BLaER1 treated with 17β-estradiol and CSF1 and Interleukin-3, amounts not matched to agents 10 nM and 100 nM (cell line): ENCODE results near the gene GAPT.
A peak's percentile ranks its signal among the peaks of the same experiment; 100 is the strongest.

Source experiments
- H3K27ac ChIP-seq, 11 experiments: shearing (Covaris generic); formaldehyde crosslinking; 2 replicates each; pipeline ENCODE4 v1.8.1; 2022
- H3K27me3 ChIP-seq, 11 experiments: shearing (Covaris generic); formaldehyde crosslinking; 2 replicates each; pipeline ENCODE4 v1.8.1; 2022
- H3K36me3 ChIP-seq, 11 experiments: shearing (Covaris generic); formaldehyde crosslinking; 2 replicates each; pipeline ENCODE4 v1.8.1; 2022
- H3K4me1 ChIP-seq, 10 experiments: shearing (Covaris generic); formaldehyde crosslinking; 2 replicates each; pipeline ENCODE4 v1.8.1; 2022
- H3K4me2 ChIP-seq, 11 experiments: shearing (Covaris generic); formaldehyde crosslinking; 2 replicates each; pipeline ENCODE4 v1.8.1; 2022
- H3K4me3 ChIP-seq, 10 experiments: shearing (Covaris generic); formaldehyde crosslinking; 2 replicates each; pipeline ENCODE4 v1.8.1; 2022
- H3K9ac ChIP-seq, 11 experiments: shearing (Covaris generic); formaldehyde crosslinking; 2 replicates each; pipeline ENCODE4 v1.8.1; 2022
- H3K9me3 ChIP-seq, 11 experiments: shearing (Covaris generic); formaldehyde crosslinking; replicated peaks in 1 of 11; 2 replicates each; pipeline ENCODE4 v1.8.1; 2022
- H4K20me1 ChIP-seq, 11 experiments: shearing (Covaris generic); formaldehyde crosslinking; 2 replicates each; pipeline ENCODE4 v1.8.1; 2022
- Cebpa-rat ChIP-seq, 11 experiments: shearing (Covaris generic); IDR thresholded peaks; 2 replicates each; pipeline ENCODE4 v1.8.1; 2022

GAPT gene

GRCh38 chr5:58453306-58453705 lies 37.9 kb upstream of the GAPT start:
- H3K4me2 ChIP-seq = no peak overlapping the region
- H3K27me3 ChIP-seq = peaks cover 2 to 8% (median 6%) of the 10 kb centered on the region in 11 experiments; a peak in 20 of 22 replicates
- H3K4me3 ChIP-seq = no peak overlapping the region
- no peak overlapping the region for H3K27ac ChIP-seq
- H3K9me3 ChIP-seq = no peaks in the 10 kb centered on the region
- H4K20me1 ChIP-seq = peaks cover 0 to 35% (median 10%) of the 10 kb centered on the region in 11 experiments; a peak in 12 of 22 replicates
- H3K4me1 ChIP-seq = peaks cover 0 to 29% (median 4%) of the 10 kb centered on the region in 10 experiments; a peak in 12 of 20 replicates
- H3K36me3 ChIP-seq = peaks cover 46 to 61% (median 54%) of the 10 kb centered on the region in 11 experiments
- H3K9ac ChIP-seq = no peak overlapping the region
- TF ChIP-seq Cebpa-rat (IDR thresholded peaks at IDR 0.05) = no peak

- H3K27ac ChIP-seq = no peak overlapping the region
- peaks cover 4 to 15% (median 14%) of the 10 kb centered on the region in 11 experiments; a peak in 20 of 22 replicates for H3K27me3 ChIP-seq
- H3K4me3 ChIP-seq = no peak overlapping the region
- H3K4me2 ChIP-seq = no peak overlapping the region
- peaks cover 6 to 35% (median 11%) of the 10 kb centered on the region in 10 experiments; a peak in 18 of 20 replicates for H3K4me1 ChIP-seq
- no peak for TF ChIP-seq Cebpa-rat (IDR thresholded peaks at IDR 0.05)
- H3K9ac ChIP-seq = no peak overlapping the region
- H4K20me1 ChIP-seq = peaks cover 0 to 42% (median 17%) of the 10 kb centered on the region in 11 experiments; a peak in 13 of 22 replicates
- peaks cover 46 to 61% (median 54%) of the 10 kb centered on the region in 11 experiments for H3K36me3 ChIP-seq
- no peaks in the 10 kb centered on the region for H3K9me3 ChIP-seq
These were observed 37.2 kb upstream of the GAPT start for GRCh38 chr5:58454025-58454424.

GRCh38 chr5:58455066-58455465 lies 36.2 kb upstream of the GAPT start:
- H3K36me3 ChIP-seq = peaks cover 46 to 61% (median 54%) of the 10 kb centered on the region in 11 experiments
- H3K9ac ChIP-seq = no peak overlapping the region
- peaks cover 8 to 35% (median 12%) of the 10 kb centered on the region in 10 experiments; a peak in 18 of 20 replicates for H3K4me1 ChIP-seq
- peaks cover 0 to 50% (median 17%) of the 10 kb centered on the region in 11 experiments; a peak in 13 of 22 replicates for H4K20me1 ChIP-seq
- peaks cover 4 to 23% (median 21%) of the 10 kb centered on the region in 11 experiments; a peak in 20 of 22 replicates for H3K27me3 ChIP-seq
- no peak overlapping the region for H3K27ac ChIP-seq
- no peaks in the 10 kb centered on the region for H3K9me3 ChIP-seq
- H3K4me3 ChIP-seq = no peak overlapping the region
- H3K4me2 ChIP-seq = 0 out of 22 replicates have a peak overlapping the region, but pooled peaks of 1 of the 11 experiments have one; percentile 2
- TF ChIP-seq Cebpa-rat (IDR thresholded peaks at IDR 0.05) = no peak

- H4K20me1 ChIP-seq = peaks cover 0 to 50% (median 17%) of the 10 kb centered on the region in 11 experiments; a peak in 13 of 22 replicates
These were observed 35.8 kb upstream of the GAPT start for GRCh38 chr5:58455480-58455879.

GRCh38 chr5:58456026-58456425 lies 35.2 kb upstream of the GAPT start:
- peaks cover 8 to 38% (median 14%) of the 10 kb centered on the region in 10 experiments for H3K4me1 ChIP-seq
- H3K9me3 ChIP-seq = no peaks in the 10 kb centered on the region
- no peak for TF ChIP-seq Cebpa-rat (IDR thresholded peaks at IDR 0.05)
- H3K9ac ChIP-seq = no peak overlapping the region
- H3K27ac ChIP-seq = no peak overlapping the region
- H3K4me2 ChIP-seq = peak overlapping the region in 2 of 11 experiments; percentile 77 to 91; a peak in 1 of 22 replicates
- H3K27me3 ChIP-seq = peaks cover 4 to 23% (median 21%) of the 10 kb centered on the region in 11 experiments; a peak in 20 of 22 replicates
- no peak overlapping the region for H3K4me3 ChIP-seq
- peaks cover 0 to 50% (median 17%) of the 10 kb centered on the region in 11 experiments; a peak in 13 of 22 replicates for H4K20me1 ChIP-seq
- peaks cover 46 to 61% (median 54%) of the 10 kb centered on the region in 11 experiments for H3K36me3 ChIP-seq

More at GRCh38 chr5:58455480-58455879, 35.8 kb upstream of the GAPT start:
- H3K4me1 ChIP-seq = peaks cover 8 to 35% (median 12%) of the 10 kb centered on the region in 10 experiments; a peak in 19 of 20 replicates
- H3K9me3 ChIP-seq = no peaks in the 10 kb centered on the region
- H3K9ac ChIP-seq = no peak overlapping the region
- no peak overlapping the region for H3K27ac ChIP-seq
- peaks cover 46 to 61% (median 54%) of the 10 kb centered on the region in 11 experiments for H3K36me3 ChIP-seq
- no peak overlapping the region for H3K4me3 ChIP-seq
- TF ChIP-seq Cebpa-rat (IDR thresholded peaks at IDR 0.05) = no peak
- 0 out of 22 replicates have a peak overlapping the region, but pooled peaks of 2 of the 11 experiments have one; percentile 2 to 5 for H3K4me2 ChIP-seq
- peaks cover 4 to 23% (median 21%) of the 10 kb centered on the region in 11 experiments; a peak in 20 of 22 replicates for H3K27me3 ChIP-seq

GRCh38 chr5:58456486-58456885 lies 34.7 kb upstream of the GAPT start:
- H3K27me3 ChIP-seq = peaks cover 4 to 23% (median 21%) of the 10 kb centered on the region in 11 experiments; a peak in 20 of 22 replicates
- peaks cover 46 to 61% (median 54%) of the 10 kb centered on the region in 11 experiments for H3K36me3 ChIP-seq
- H3K4me1 ChIP-seq = peaks cover 11 to 42% (median 18%) of the 10 kb centered on the region in 10 experiments
- no peaks in the 10 kb centered on the region for H3K9me3 ChIP-seq
- no peak for TF ChIP-seq Cebpa-rat (IDR thresholded peaks at IDR 0.05)
- H4K20me1 ChIP-seq = peaks cover 0 to 50% (median 17%) of the 10 kb centered on the region in 11 experiments; a peak in 13 of 22 replicates
- no peak overlapping the region for H3K4me3 ChIP-seq
- H3K9ac ChIP-seq = no peak overlapping the region
- H3K27ac ChIP-seq = no peak overlapping the region
- H3K4me2 ChIP-seq = peak overlapping the region in 2 of 11 experiments; percentile 77 to 91; a peak in 2 of 22 replicates

GRCh38 chr5:58457050-58457449 lies 34.2 kb upstream of the GAPT start:
- peaks cover 0 to 50% (median 17%) of the 10 kb centered on the region in 11 experiments; a peak in 13 of 22 replicates for H4K20me1 ChIP-seq
- no peak for TF ChIP-seq Cebpa-rat (IDR thresholded peaks at IDR 0.05)
- no peak overlapping the region for H3K9ac ChIP-seq
- H3K36me3 ChIP-seq = peaks cover 46 to 61% (median 54%) of the 10 kb centered on the region in 11 experiments
- H3K9me3 ChIP-seq = no peaks in the 10 kb centered on the region
- H3K4me3 ChIP-seq = no peak overlapping the region
- peaks cover 17 to 48% (median 24%) of the 10 kb centered on the region in 10 experiments for H3K4me1 ChIP-seq
- H3K27me3 ChIP-seq = peaks cover 4 to 23% (median 21%) of the 10 kb centered on the region in 11 experiments; a peak in 20 of 22 replicates
- H3K27ac ChIP-seq = no peak overlapping the region
- peak overlapping the region in 3 of 11 experiments; percentile 77 to 98 (median 91); a peak in 3 of 22 replicates for H3K4me2 ChIP-seq

GRCh38 chr5:58458141-58458742 lies 33.0 kb upstream of the GAPT start:
- H4K20me1 ChIP-seq = peaks cover 0 to 50% (median 17%) of the 10 kb centered on the region in 11 experiments; a peak in 13 of 22 replicates
- peaks cover 20 to 53% (median 29%) of the 10 kb centered on the region in 10 experiments for H3K4me1 ChIP-seq
- no peak for TF ChIP-seq Cebpa-rat (IDR thresholded peaks at IDR 0.05)
- H3K9ac ChIP-seq = peak overlapping the region in 7 of 11 experiments; percentile 84 to 95 (median 88); a peak in 9 of 22 replicates
- no peaks in the 10 kb centered on the region for H3K9me3 ChIP-seq
- H3K36me3 ChIP-seq = peaks cover 46 to 50% (median 48%) of the 10 kb centered on the region in 11 experiments
- H3K4me2 ChIP-seq = peak overlapping the region; percentile 77 to 98 (median 93)
- peaks cover 4 to 23% (median 21%) of the 10 kb centered on the region in 11 experiments; a peak in 20 of 22 replicates for H3K27me3 ChIP-seq
- no peak overlapping the region for H3K27ac ChIP-seq
- peak overlapping the region; percentile 71 to 94 (median 80) for H3K4me3 ChIP-seq
